Measurements from ENCODE around the gene FOXL3.

- TF ChIP-seq CTCF (conservative IDR thresholded peaks at IDR 0.05; ENCODE audit: low read depth in 2 of 2): no peak
- TF ChIP-seq STAT1 (IDR thresholded peaks at IDR 0.05; ENCODE audit: unreplicated experiment): no peak
- TF ChIP-seq CREB1 (CRISPR knock-in tag; IDR thresholded peaks at IDR 0.05; ENCODE audit: low read depth): no peak
- no peak for TF ChIP-seq EZH2 (IDR thresholded peaks at IDR 0.05; ENCODE audit: low read depth, unreplicated experiment)
- no peak for TF ChIP-seq POLR2AphosphoS5 (IDR thresholded peaks at IDR 0.05; ENCODE audit: low read depth)
- no peak for TF ChIP-seq REST (IDR thresholded peaks at IDR 0.05; ENCODE audit: unreplicated experiment)
- TF ChIP-seq EZH2phosphoT487 (IDR thresholded peaks at IDR 0.05; ENCODE audit: unreplicated experiment): no peak
- no peak for TF ChIP-seq JUNB (IDR thresholded peaks at IDR 0.05; ENCODE audit: unreplicated experiment)
- TF ChIP-seq ZNF114 (CRISPR knock-in tag; IDR thresholded peaks at IDR 0.05): no peak
- no peak for TF ChIP-seq ZNF331 (CRISPR knock-in tag; IDR thresholded peaks at IDR 0.05; ENCODE audit: low read depth)
- TF ChIP-seq NANOG (IDR thresholded peaks at IDR 0.05; ENCODE audit: borderline replicate concordance): no peak
- no peak for TF ChIP-seq ETS1 (IDR thresholded peaks at IDR 0.05)
- no peak for TF ChIP-seq ZNF462 (CRISPR knock-in tag; IDR thresholded peaks at IDR 0.05)
Measured at GRCh38 chr7:259751-260405, 30.1 kb upstream of the FOXL3 start.

Data from GM23338 (cell line).